Measurements from ENCODE around the gene SPATC1L. TPM values are rescaled to one million over a fixed set of nuclear protein-coding genes. Genes with fewer than 3 reads are reported as not detected.

SPATC1L gene
- total and polyA plus RNA-seq, 2 of the 8 experiments (the other 6 are each of a cell fraction or from before 2014, with no cell fraction given) = 24.9 to 50.0 TPM

DNA sequence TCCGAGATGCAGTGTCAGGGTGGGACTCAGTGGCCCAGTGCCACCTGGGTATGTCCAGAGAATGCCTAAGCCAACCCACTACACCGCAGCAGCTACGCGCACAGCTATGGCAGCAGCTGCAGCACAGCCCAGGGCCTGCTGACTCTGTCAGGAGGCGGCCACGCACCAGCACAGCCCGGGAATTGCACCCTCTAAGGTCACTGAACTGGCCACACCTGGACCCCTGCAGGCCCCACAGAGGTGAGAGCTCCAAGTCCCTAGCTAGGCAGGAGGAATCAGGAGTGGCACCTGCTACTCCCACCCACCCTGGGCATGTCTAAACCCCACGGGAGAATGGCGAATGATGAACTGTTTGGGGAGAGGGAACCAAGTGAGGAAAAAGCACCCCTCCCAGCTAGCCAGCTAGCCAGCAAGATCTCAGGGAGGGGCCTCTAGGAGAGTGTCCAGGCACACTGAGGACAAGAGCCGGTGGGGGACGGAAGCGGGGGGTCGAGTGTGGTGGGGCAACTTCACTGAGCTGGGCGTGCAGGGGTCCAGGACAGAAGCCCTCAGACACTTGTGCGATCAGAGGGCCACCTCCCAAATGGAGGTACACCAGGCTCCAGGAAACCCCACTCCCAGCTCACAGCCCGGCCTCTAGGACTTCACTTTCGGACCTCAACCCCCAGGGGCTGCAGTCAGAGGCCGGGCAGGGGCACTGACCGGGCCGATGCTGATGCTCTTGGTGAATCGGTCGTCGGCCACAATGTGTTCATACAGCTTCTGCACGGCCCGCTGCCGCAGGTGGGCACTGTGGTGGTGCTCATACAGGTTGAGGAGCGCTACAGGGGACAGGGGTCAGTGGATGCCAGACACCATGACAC, 30.4 kb upstream of the SPATC1L start:
- no peak overlapping the region for H2AFZ ChIP-seq (ENCODE audit: low read length)
- no peak overlapping the region for H3K56ac ChIP-seq (replicated peaks; ENCODE audit: insufficient read length, low read depth, low read length)
- DNase-seq (ENCODE audit: low read depth in 1 of 2, low spot score in 2 of 2) (no peak), FAIRE-seq (no peak)
- no peak overlapping the region for H3K23ac ChIP-seq (ENCODE audit: insufficient read length)
- H4K20me1 ChIP-seq (replicated peaks in 1 of 2; ENCODE audit: control insufficient read depth in 1 of 2, insufficient read depth in 2 of 2, low read length in 2 of 2) = peaks cover 5 to 36% of the 10 kb centered on the region in 2 experiments
- H3K9me3 ChIP-seq (ENCODE audit: insufficient read depth in 2 of 2, low read depth in 1 of 2, low read length in 1 of 2) = no peaks in the 10 kb centered on the region
- no peak overlapping the region for H3K9ac ChIP-seq (replicated peaks in 1 of 4; ENCODE audit: extremely low read depth in 1 of 4, low read depth in 3 of 4, low read length in 3 of 4)
- no peak overlapping the region for H3K14ac ChIP-seq (ENCODE audit: insufficient read length)
- H3K18ac ChIP-seq (ENCODE audit: extremely low read depth, low read length) = no peak overlapping the region
- no peak overlapping the region for H2BK12ac ChIP-seq (ENCODE audit: low read depth, low read length)
- H4K8ac ChIP-seq (ENCODE audit: extremely low read depth, insufficient read depth, low read length) = no peak overlapping the region; the same call in 1 of the 2 replicates
- peaks cover 17% of the 10 kb centered on the region for H3K79me1 ChIP-seq (ENCODE audit: low read depth, low read length)
- no peak overlapping the region for H4K91ac ChIP-seq (replicated peaks; ENCODE audit: insufficient read length, low read length)
- no peaks in the 10 kb centered on the region for H3K23me2 ChIP-seq (ENCODE audit: low read depth, low read length)
- no peak overlapping the region for H3K4ac ChIP-seq (replicated peaks; ENCODE audit: insufficient read length, low read depth, low read length)
- H3K4me2 ChIP-seq (ENCODE audit: insufficient read depth in 1 of 2, low read depth in 2 of 2, low read length in 2 of 2) = no peak overlapping the region
- no peak overlapping the region for H2BK20ac ChIP-seq (ENCODE audit: low read length)
- no peak overlapping the region for H2AK5ac ChIP-seq (ENCODE audit: low read depth, low read length)
- ChIA-PET CTCF (ENCODE audit: partially characterized antibody) (interaction anchor here (0.7 to 3.0 kb wide), 6 partner anchors 7 to 71 kb away, joined by 3 to 17 read pairs (median 4); no protein-coding TSS in a partner anchor), POLR2A (ENCODE audit: partially characterized antibody) (interaction anchor here (0.9 kb wide), 1 partner anchor 101 kb away, joined by 3 read pairs; no protein-coding TSS in a partner anchor)
- no peak for TF ChIP-seq RXRA (IDR thresholded peaks at IDR 0.05; ENCODE audit: insufficient read depth, low read depth, low read length)
- H3K36me3 ChIP-seq (ENCODE audit: control insufficient read depth in 2 of 4, insufficient read depth in 4 of 4, low read length in 3 of 4) = peaks cover 2 to 14% (median 5%) of the 10 kb centered on the region in 4 experiments
- H3K4me3 ChIP-seq (ENCODE audit: extremely low read depth in 1 of 4, insufficient read depth in 2 of 4, low read depth in 3 of 4, low read length in 4 of 4) = no peak overlapping the region
- H2BK120ac ChIP-seq (replicated peaks; ENCODE audit: low read depth, low read length) = no peak overlapping the region
- H3K27ac ChIP-seq (ENCODE audit: low read depth, low read length) = no peak overlapping the region
- H4K5ac ChIP-seq (ENCODE audit: insufficient read length, low read depth, low read length) = no peak overlapping the region
- no peaks in the 10 kb centered on the region; a peak in 1 of 7 replicates for H3K4me1 ChIP-seq (replicated peaks in 1 of 4; ENCODE audit: control insufficient read depth in 3 of 4, insufficient read depth in 4 of 4, low read length in 3 of 4)
- H2BK15ac ChIP-seq (ENCODE audit: low read length) = no peak overlapping the region
- H3K27me3 ChIP-seq (replicated peaks in 1 of 4; ENCODE audit: control insufficient read depth in 3 of 4, extremely low read depth in 1 of 4, insufficient read depth in 3 of 4, low read length in 3 of 4) = no peaks in the 10 kb centered on the region
- peaks cover 0 to 8% of the 10 kb centered on the region in 2 experiments; a peak in 1 of 4 replicates for H3K79me2 ChIP-seq (ENCODE audit: control insufficient read depth in 1 of 2, insufficient read depth in 2 of 2, low read length in 2 of 2)
- H2BK5ac ChIP-seq (ENCODE audit: low read depth, low read length) = no peak overlapping the region
- 89% methylated on average over 17 of the region's 27 CpGs; no CpG with 5 or more reads in 1 of the 2 experiments for WGBS, 2 experiments (ENCODE audit: extremely low coverage in 1 of 2, insufficient coverage in 1 of 2, insufficient read length in 1 of 2, insufficient replicate concordance in 2 of 2, low coverage in 1 of 2, low lambda C conversion rate in 2 of 2, missing lambda C conversion rate in 1 of 2)
